Suprapubic skin (tissue), 4 donors: ENCODE measurements around the gene CES4A.

Source experiments
- POLR2A ChIP-seq, 2 donors: fragments of 450-650 bp; IDR thresholded peaks; one replicate each; pipeline ENCODE4 v1.6.1; 2017; ENCODE audit warnings: antibody characterized with exemption in 2 of 2, mild to moderate bottlenecking in 2 of 2, moderate library complexity in 2 of 2
- POLR2AphosphoS5 ChIP-seq, 3 donors: sonication (generic); formaldehyde crosslinking; IDR thresholded peaks; one replicate each; pipeline ENCODE4 v1.6.1; 2017; ENCODE audit warnings: antibody characterized with exemption in 3 of 3
- TF ChIP-seq, protein P1 (sequence below), 2 donors: fragments of 200-600 bp in 1 of 2; fragments of 450-650 bp in 1 of 2; sonication (generic) in 1 of 2; IDR thresholded peaks; one replicate each; pipeline ENCODE4 v1.5.1; 2016 to 2019; ENCODE audit warnings: antibody characterized with exemption in 2 of 2, mild to moderate bottlenecking in 1 of 2, moderate library complexity in 1 of 2

DNA sequence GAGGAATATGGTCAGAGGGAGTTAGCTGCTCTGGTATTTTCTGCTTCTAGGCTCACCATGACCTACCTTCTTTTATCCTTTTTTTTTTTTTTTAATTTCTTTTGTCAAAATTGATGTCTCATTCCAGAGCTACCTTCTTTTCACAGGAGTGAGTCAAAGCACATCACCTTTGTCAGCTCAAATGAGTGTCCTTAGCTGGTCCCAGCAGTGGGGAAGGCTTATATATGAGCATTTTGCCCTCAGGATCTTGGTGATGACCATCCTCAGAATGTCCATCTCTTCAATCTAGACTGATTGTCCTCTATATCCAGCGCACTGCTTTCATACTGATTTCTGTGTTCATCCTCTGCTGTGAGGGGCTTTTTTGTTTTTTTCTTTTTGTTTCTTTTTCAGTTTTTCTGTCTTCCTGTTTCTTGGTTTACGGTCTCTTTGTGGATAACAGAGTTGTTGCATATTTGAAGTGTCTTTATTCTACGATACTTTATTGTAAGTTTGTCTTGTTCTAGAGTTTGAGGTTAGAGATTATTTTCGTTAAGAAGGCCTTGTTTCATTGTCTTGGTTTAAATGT is 65.5 kb downstream of the CES4A start:
- TF ChIP-seq, protein P1, sequence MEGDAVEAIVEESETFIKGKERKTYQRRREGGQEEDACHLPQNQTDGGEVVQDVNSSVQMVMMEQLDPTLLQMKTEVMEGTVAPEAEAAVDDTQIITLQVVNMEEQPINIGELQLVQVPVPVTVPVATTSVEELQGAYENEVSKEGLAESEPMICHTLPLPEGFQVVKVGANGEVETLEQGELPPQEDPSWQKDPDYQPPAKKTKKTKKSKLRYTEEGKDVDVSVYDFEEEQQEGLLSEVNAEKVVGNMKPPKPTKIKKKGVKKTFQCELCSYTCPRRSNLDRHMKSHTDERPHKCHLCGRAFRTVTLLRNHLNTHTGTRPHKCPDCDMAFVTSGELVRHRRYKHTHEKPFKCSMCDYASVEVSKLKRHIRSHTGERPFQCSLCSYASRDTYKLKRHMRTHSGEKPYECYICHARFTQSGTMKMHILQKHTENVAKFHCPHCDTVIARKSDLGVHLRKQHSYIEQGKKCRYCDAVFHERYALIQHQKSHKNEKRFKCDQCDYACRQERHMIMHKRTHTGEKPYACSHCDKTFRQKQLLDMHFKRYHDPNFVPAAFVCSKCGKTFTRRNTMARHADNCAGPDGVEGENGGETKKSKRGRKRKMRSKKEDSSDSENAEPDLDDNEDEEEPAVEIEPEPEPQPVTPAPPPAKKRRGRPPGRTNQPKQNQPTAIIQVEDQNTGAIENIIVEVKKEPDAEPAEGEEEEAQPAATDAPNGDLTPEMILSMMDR (IDR thresholded peaks at IDR 0.05) = no peak
- TF ChIP-seq POLR2AphosphoS5 (IDR thresholded peaks at IDR 0.05) (no peak), POLR2A (IDR thresholded peaks at IDR 0.05) (no peak)
